Amniotic stem cell (primary cell): ENCODE measurements around the gene INPP5A.
"Not testable (repeated sequence)": the region's sequence is repeated elsewhere in the genome, so short reads cannot be mapped to it uniquely, and the experiment has no call there.

ENCODE experiments used
- DNase-seq: peaks from one replicate; lab custom pipeline; 2025; lab: John Stamatoyannopoulos, UW

INPP5A gene

GRCh38 chr10:132599023-132599618 lies 61.5 kb downstream of the INPP5A start:
- not testable (repeated sequence) for DNase-seq

DNA sequence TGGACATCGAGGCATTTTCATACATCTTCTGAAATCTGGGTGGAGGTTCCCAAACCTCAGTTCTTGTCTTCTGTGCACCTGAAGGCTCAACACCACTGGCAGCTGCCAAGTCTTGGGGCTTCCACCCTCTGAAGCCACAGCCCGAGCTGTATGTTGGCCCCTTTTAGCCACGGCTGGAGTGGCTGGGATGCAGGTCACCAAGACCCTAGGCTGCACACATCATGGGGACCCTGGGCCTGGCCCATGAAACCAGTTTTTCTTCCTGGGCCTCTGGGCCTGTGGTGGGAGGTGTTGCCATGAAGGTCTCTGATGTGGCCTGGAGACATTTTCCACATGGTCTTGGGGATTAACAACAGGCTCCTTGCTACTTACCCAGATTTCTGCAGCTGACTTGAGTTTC lies 62.1 kb downstream of the INPP5A start:
- no peak for DNase-seq

GRCh38 chr10:132600416-132600815 lies 62.8 kb downstream of the INPP5A start:
- no peak for DNase-seq

- DNase-seq: no peak
Observed at GRCh38 chr10:132601567-132601966, 64.0 kb downstream of the INPP5A start.

- DNase-seq: no peak
Observed at GRCh38 chr10:132602614-132603013, 65.0 kb downstream of the INPP5A start.

GRCh38 chr10:132603851-132604533 lies 66.4 kb downstream of the INPP5A start:
- no peak for DNase-seq

DNA sequence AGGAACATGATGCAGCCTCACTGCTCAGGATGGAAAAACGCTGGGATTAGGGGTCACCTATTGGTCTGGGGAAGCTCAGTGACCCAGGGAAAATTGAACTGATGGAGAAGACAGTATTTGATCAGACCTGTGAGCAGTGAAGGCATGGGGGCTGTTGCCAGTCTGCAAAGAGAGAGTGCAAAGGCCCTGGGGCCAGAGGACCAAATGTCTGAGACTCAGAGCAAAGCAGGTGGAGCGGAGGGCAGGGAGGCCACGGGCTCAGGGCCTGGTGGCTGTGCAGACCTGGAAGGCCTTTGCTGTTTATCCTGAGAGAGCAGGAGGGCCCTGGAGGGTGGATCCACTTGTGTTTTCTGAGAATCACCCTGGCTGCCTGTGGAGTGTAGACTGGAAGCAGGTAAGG lies 67.1 kb downstream of the INPP5A start:
- no peak for DNase-seq

DNA sequence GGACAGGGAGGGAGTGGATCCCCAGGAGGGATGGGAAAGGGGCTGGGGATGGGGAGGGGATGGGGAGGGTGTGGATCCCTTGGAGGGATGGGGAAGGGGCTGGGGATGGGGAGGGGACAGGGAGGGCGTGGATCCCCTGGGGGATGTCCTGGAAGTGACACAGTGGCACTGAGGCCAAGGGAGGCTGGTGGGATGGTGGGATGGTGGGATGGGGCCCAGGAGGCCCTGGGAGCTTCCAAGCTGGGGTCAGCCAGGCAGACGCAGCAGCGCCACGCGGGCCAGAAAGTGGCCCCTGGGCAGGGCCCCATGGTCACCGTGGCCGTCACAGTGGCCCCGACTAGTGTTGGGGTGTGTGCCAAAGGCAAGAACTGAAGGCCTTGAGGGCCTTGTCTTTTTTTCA lies 67.8 kb downstream of the INPP5A start:
- no peak for DNase-seq

DNA sequence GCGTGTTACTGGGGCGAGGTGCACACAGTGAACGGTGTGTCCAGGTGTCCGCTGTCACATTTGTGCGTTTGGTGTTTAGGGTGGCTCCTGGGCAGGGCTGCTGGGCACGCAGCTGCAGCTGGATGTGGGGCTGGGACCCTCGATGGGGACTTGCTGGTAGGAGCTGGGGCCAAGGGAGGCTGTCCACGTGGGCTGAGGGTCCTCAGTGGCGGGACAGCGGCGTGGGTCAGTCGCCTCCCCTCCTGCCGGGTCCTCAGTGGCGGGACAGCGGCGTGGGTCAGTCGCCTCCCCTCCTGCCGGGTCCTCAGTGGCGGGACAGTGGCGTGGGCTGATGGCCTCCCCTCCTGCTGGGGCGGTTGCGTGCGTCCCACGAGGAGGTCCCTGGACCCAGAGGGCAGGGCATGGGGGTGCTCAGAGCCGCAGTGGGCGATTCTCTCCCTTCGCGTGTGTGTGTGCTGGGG lies 68.5 kb downstream of the INPP5A start:
- DNase-seq: no peak

DNA sequence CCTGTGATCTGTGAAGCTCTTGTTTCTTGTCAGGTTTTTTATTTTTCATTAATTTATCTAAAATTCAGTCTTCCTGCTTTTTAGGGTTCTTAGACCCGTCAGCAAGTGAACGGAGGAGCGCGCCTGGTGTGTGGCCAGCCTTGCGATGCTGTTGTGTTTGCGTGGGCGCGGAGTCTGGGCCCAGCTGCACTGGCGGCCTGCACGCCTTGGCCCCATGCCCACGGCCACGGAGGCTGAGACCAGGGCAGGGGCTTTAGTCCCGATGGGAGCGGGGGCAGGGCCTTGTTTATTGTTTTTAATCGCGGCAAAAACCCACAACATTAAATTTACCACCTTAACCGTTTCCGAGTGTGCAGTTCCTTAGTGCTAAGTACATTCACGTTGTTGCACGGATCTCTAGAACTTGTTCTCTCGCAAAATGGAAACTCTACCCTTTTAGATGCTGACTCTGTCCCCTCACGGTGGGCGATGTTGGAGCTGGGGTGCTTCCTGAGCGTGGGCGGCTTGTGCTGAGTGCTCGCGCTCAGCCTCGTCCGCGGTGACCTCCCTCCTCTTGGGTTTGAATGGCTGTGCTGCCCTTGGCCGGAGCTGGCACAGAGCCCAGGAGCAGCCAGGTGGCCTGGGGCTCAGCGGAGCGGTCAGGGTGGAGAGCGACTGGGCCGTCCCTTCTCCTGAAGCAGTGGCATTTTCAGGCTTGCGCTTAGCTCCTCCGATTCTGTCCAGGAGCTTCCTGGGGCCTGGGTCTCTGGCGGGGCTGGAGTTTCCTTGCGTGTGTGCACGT lies 69.1 kb downstream of the INPP5A start:
- DNase-seq: no peak

GRCh38 chr10:132607491-132607890 lies 69.9 kb downstream of the INPP5A start:
- DNase-seq: no peak

GRCh38 chr10:132607961-132608495 lies 70.4 kb downstream of the INPP5A start:
- DNase-seq: no peak

DNA sequence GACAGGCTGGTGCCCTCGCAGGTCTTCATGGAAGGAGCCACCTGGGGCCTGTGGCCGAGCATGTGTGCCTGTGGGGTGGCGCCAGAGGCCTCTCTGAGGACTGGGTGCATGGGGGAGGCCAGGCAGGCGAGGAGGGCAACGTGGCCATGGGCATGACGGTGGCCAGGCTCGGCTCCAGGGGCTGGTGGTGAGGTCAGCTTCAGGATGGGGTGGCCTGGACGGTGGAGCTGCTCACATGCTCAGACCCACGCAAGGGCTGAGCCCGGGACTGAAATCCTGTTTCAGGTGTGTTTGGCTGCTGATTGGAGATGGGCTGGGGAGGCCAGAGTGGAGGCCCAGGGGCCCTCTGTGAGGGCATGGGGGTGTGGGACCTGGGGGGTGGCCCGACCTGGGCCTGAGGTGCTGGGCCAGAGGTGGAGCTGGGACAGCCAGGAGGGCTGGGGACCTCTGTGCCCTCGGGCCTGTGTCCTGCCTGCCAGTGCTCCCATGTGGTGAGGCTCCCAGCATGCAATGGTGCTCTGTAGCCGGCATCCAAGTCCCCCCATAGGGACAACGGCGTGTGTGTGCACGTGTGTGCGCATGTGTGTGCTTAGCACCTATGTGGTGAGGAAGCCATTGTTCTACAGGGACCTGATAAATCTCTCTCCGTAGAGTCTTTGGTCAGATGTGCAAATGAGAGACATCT lies 71.1 kb downstream of the INPP5A start:
- DNase-seq: no peak

DNA sequence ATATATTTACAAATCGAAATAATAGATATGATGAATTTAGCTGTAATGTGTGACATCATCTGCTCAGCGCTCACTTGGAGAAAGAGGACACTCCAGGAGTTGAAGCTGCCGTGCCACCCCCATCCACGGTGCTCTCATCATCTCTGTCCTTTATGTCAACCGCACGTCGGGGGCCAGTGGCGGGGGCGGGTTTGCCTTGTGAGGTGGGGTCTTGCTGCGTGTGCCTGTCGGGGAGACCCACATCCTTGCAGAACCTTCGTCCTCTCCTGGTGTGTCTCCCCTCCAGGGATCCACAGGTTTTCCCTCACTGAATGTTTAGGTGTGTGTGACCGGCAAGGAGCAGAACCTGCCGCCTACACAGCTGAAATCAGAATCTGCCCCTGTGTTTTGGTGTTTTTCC lies 71.6 kb downstream of the INPP5A start:
- DNase-seq: no peak

- no peak for DNase-seq
Observed at GRCh38 chr10:132610071-132610701, 72.6 kb downstream of the INPP5A start.

DNA sequence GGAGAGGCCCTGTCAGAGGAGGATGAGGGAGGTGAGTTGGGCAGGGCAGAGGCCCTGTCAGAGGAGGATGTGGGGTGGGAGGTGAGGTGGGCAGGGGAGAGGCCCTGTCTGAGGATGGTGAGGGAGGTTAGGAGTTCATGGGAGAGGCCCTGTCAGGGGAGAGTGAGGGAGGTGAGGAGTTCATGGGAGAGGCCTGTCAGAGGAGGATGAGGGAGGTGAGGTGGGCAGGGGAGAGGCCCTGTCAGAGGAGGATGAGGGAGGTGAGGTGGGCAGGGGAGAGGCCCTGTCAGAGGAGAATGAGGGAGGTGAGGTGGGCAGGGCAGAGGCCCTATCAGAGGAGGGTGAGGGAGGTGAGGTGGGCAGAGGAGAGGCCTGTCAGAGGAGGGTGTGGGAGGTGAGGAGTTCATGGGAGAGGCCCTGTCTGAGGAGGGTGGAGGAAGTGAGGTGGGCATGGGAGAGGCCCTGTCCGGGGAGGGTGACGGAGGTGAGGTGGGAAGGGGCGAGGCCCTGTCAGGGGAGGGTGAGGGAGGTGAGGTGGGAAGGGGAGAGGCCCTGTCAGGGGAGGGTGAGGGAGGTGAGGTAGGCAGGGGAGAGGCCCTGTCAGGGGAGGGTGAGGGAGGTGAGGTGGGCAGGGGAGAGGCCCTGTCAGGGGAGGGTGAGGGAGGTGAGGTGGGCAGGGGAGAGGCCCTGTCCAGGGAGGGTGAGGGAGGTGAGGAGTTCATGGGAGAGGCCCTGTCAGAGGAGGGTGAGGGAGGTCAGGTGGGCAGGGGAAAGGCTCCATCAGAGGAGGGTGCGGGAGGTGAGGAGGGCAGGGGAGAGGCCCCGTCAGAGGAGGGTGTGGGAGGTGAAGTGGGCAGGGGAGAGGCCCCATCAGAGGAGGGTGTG lies 73.7 kb downstream of the INPP5A start:
- DNase-seq: no peak

DNA sequence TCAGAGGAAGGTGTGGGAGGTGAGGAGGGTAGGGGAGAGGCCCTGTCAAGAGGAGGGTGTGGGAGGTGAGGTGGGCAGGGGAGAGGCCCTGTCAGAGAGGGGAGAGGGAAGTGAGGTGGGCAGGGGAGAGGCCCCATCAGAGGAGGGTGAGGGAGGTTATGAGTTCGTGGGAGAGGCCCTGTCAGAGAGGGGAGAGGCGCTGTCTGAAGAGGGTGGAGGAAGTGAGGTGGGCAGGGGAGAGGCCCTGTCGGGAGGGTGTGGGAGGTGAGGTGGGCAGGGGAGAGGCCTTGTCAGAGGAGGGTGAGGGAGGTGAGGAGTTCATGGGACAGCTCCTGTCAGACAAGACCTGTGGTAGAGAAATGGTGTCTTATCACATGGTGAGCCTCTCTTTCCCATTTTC lies 74.4 kb downstream of the INPP5A start:
- no peak for DNase-seq

DNA sequence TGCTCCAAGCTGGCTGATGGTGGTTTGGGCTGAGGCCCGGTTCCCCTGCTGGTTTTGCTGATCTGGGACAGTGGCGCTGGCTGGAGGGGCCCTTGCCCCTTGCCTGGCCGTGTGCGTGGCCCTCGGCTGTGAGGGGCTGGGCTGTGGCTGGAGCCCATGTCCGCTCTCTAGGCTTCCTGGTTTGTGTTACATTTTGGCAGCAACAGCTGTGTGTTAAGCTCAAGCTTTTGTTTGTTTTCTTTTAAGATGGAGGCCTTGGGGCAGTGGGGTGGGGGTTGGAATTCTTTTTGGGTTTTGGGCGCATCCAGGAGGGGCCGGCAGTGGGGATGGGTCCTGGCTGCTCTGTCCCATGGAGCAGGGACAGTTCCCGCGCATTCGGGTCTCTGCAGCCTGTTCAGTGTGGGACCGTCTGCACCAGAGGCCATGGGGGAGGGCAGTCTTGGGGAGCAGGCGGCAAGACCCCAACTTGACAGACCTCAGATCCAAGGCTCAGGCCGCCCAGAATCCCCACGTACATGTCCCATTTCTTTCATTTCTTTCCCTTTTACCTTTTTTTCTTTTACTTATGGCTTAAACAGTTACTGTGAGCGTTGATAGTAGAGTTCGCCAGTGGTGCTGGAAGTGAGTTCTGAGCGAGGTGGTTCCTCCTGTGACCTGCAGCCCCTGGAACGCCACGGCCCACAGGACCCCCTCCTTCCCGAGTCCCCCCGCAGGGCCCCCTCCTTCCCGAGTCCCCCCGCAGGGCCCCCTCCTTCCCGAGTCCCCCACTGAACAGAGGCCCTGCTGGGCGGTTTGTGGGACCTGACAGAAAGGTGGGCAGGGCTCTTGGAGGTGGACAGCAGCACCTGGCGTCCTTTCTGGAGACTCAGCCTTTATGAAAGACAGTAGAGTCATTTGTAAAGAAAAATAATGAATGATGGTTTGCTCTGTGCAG lies 75.3 kb downstream of the INPP5A start:
- no peak for DNase-seq

- DNase-seq: no peak
Observed at GRCh38 chr10:132613566-132614348, 76.2 kb downstream of the INPP5A start.
